ENCODE measurements around the gene MOB3C. TPM values are rescaled to one million over a fixed set of nuclear protein-coding genes. Genes with fewer than 3 reads are reported as not detected.

MOB3C gene
- total RNA-seq, 1 experiment from 2014 or later, result 4.0 TPM

GRCh38 chr1:46583494-46583893 is 33.1 kb downstream of the MOB3C start:
- DNase-seq (ENCODE audit: low spot score), result no peak
- in situ Hi-C loops (cut with HindIII; ENCODE audit: low sequenced_read_pairs), result no loop called here

- in situ Hi-C loops (cut with HindIII; ENCODE audit: low sequenced_read_pairs), result no loop called here
- no peak for DNase-seq (ENCODE audit: low spot score)
Observed at GRCh38 chr1:46582972-46583371, 33.6 kb downstream of the MOB3C start.

- in situ Hi-C loops (cut with HindIII; ENCODE audit: low sequenced_read_pairs), result no loop called here
Observed at GRCh38 chr1:46581681-46582455, 34.7 kb downstream of the MOB3C start.

GRCh38 chr1:46580140-46580903 is 36.3 kb downstream of the MOB3C start:
- DNase-seq (ENCODE audit: low spot score), result no peak
- in situ Hi-C loops (cut with HindIII; ENCODE audit: low sequenced_read_pairs), result no loop called here

More at GRCh38 chr1:46581681-46582455, 34.7 kb downstream of the MOB3C start:
- DNase-seq (ENCODE audit: low spot score), result no peak

- DNase-seq (ENCODE audit: low spot score), result no peak
- in situ Hi-C loops (cut with HindIII; ENCODE audit: low sequenced_read_pairs), result no loop called here
Observed at GRCh38 chr1:46577671-46578070, 38.9 kb downstream of the MOB3C start.

GRCh38 chr1:46576596-46576995 is 40.0 kb downstream of the MOB3C start:
- in situ Hi-C loops (cut with HindIII; ENCODE audit: low sequenced_read_pairs), result no loop called here
- DNase-seq (ENCODE audit: low spot score), result peak; percentile 12

GRCh38 chr1:46575778-46576177 is 40.8 kb downstream of the MOB3C start:
- peak; percentile 6 for DNase-seq (ENCODE audit: low spot score)
- in situ Hi-C loops (cut with HindIII; ENCODE audit: low sequenced_read_pairs), result no loop called here

- peak; percentile 72 for DNase-seq (ENCODE audit: low spot score)
- in situ Hi-C loops (cut with HindIII; ENCODE audit: low sequenced_read_pairs), result no loop called here
Observed at GRCh38 chr1:46575300-46575699, 41.3 kb downstream of the MOB3C start.

- in situ Hi-C loops (cut with HindIII; ENCODE audit: low sequenced_read_pairs), result no loop called here
- DNase-seq (ENCODE audit: low spot score), result no peak
Observed at GRCh38 chr1:46571691-46572225, 44.9 kb downstream of the MOB3C start.

GRCh38 chr1:46569884-46570725 is 46.5 kb downstream of the MOB3C start:
- in situ Hi-C loops (cut with HindIII; ENCODE audit: low sequenced_read_pairs), result no loop called here
- no peak for DNase-seq (ENCODE audit: low spot score)

GRCh38 chr1:46569116-46569515 is 47.5 kb downstream of the MOB3C start:
- in situ Hi-C loops (cut with HindIII; ENCODE audit: low sequenced_read_pairs), result no loop called here
- DNase-seq (ENCODE audit: low spot score), result no peak

GRCh38 chr1:46568461-46568891 is 48.1 kb downstream of the MOB3C start:
- in situ Hi-C loops (cut with HindIII; ENCODE audit: low sequenced_read_pairs), result no loop called here
- DNase-seq (ENCODE audit: low spot score), result no peak

- in situ Hi-C loops (cut with HindIII; ENCODE audit: low sequenced_read_pairs), result no loop called here
- DNase-seq (ENCODE audit: low spot score), result no peak
Observed at GRCh38 chr1:46563341-46563740, 53.3 kb downstream of the MOB3C start.

- DNase-seq (ENCODE audit: low spot score), result no peak
- in situ Hi-C loops (cut with HindIII; ENCODE audit: low sequenced_read_pairs), result no loop called here
Observed at GRCh38 chr1:46562498-46562897, 54.1 kb downstream of the MOB3C start.

- no peak for DNase-seq (ENCODE audit: low spot score)
- in situ Hi-C loops (cut with HindIII; ENCODE audit: low sequenced_read_pairs), result no loop called here
Observed at GRCh38 chr1:46558966-46559365, 57.6 kb downstream of the MOB3C start.

GRCh38 chr1:46558141-46558963 is 58.3 kb downstream of the MOB3C start:
- DNase-seq (ENCODE audit: low spot score), result no peak
- in situ Hi-C loops (cut with HindIII; ENCODE audit: low sequenced_read_pairs), result no loop called here
